Activated T-cell treated with anti-CD3 and anti-CD28 coated beads, Interleukin-2, amount 50 U/mL, for 24 hours (primary cell): ENCODE measurements around the gene ANKHD1.

Experiments used
- DNase-seq: peaks from one replicate; pipeline ENCODE4 v3.0.0-alpha.2; 2020
- H3K27ac Mint-ChIP-seq: 2 replicates; pipeline ENCODE4 v1.8.0; 2020; ENCODE audit warnings: mild to moderate bottlenecking, mixed read lengths
- H3K27me3 Mint-ChIP-seq: 2 replicates; pipeline ENCODE4 v1.8.0; 2020; ENCODE audit warnings: mixed read lengths
- H3K36me3 Mint-ChIP-seq: 2 replicates; pipeline ENCODE4 v1.8.0; 2020; ENCODE audit warnings: low read depth, mixed read lengths
- H3K4me1 Mint-ChIP-seq: 2 replicates; pipeline ENCODE4 v1.8.0; 2020; ENCODE audit warnings: low read depth, mixed read lengths
- H3K4me3 Mint-ChIP-seq: 2 replicates; pipeline ENCODE4 v1.8.0; 2020; ENCODE audit warnings: mild to moderate bottlenecking, moderate library complexity, mixed read lengths
- H3K9me3 Mint-ChIP-seq: 2 replicates; pipeline ENCODE4 v1.8.0; 2020; ENCODE audit warnings: mixed read lengths

The ANKHD1 gene

GRCh38 chr5:140364472-140364765 lies 37.2 kb upstream of the ANKHD1 start:
- no peak for DNase-seq
- no peaks in the 10 kb centered on the region for H3K9me3 Mint-ChIP-seq
- no peak overlapping the region for H3K27ac Mint-ChIP-seq
- peaks cover 9% of the 10 kb centered on the region for H3K4me1 Mint-ChIP-seq
- no peaks in the 10 kb centered on the region for H3K36me3 Mint-ChIP-seq
- no peak overlapping the region for H3K4me3 Mint-ChIP-seq
- no peaks in the 10 kb centered on the region for H3K27me3 Mint-ChIP-seq

GRCh38 chr5:140365282-140365681 lies 36.4 kb upstream of the ANKHD1 start:
- no peaks in the 10 kb centered on the region for H3K9me3 Mint-ChIP-seq
- H3K36me3 Mint-ChIP-seq = no peaks in the 10 kb centered on the region
- H3K27ac Mint-ChIP-seq = no peak overlapping the region
- no peak overlapping the region for H3K4me3 Mint-ChIP-seq
- peaks cover 9% of the 10 kb centered on the region for H3K4me1 Mint-ChIP-seq
- DNase-seq = no peak
- H3K27me3 Mint-ChIP-seq = no peaks in the 10 kb centered on the region

GRCh38 chr5:140365941-140366340 lies 35.7 kb upstream of the ANKHD1 start:
- Mint-ChIP-seq H3K36me3 (no peaks in the 10 kb centered on the region), H3K27me3 (no peaks in the 10 kb centered on the region), H3K4me1 (peaks cover 9% of the 10 kb centered on the region), H3K4me3 (no peak overlapping the region), H3K9me3 (no peaks in the 10 kb centered on the region), H3K27ac (no peak overlapping the region)
- no peak for DNase-seq

- Mint-ChIP-seq H3K4me3 (no peak overlapping the region), H3K27me3 (no peaks in the 10 kb centered on the region), H3K36me3 (no peaks in the 10 kb centered on the region), H3K9me3 (no peaks in the 10 kb centered on the region), H3K4me1 (peaks cover 9% of the 10 kb centered on the region), H3K27ac (no peak overlapping the region)
- DNase-seq = no peak
Measured at GRCh38 chr5:140366589-140367255, 34.9 kb upstream of the ANKHD1 start.

GRCh38 chr5:140367256-140368013 lies 34.2 kb upstream of the ANKHD1 start:
- H3K9me3 Mint-ChIP-seq = no peaks in the 10 kb centered on the region
- no peak overlapping the region for H3K4me3 Mint-ChIP-seq
- H3K27me3 Mint-ChIP-seq = no peaks in the 10 kb centered on the region
- peaks cover 9% of the 10 kb centered on the region for H3K4me1 Mint-ChIP-seq
- H3K36me3 Mint-ChIP-seq = no peaks in the 10 kb centered on the region
- H3K27ac Mint-ChIP-seq = no peak overlapping the region
- DNase-seq = no peak

GRCh38 chr5:140371356-140372151 lies 30.1 kb upstream of the ANKHD1 start:
- Mint-ChIP-seq H3K27me3 (no peaks in the 10 kb centered on the region), H3K36me3 (no peaks in the 10 kb centered on the region), H3K4me1 (peaks cover 4% of the 10 kb centered on the region), H3K4me3 (no peak overlapping the region), H3K9me3 (no peaks in the 10 kb centered on the region), H3K27ac (no peak overlapping the region)
- no peak for DNase-seq

- no peaks in the 10 kb centered on the region for H3K4me1 Mint-ChIP-seq
- no peaks in the 10 kb centered on the region for H3K9me3 Mint-ChIP-seq
- no peak overlapping the region for H3K4me3 Mint-ChIP-seq
- H3K27ac Mint-ChIP-seq = no peak overlapping the region
- no peaks in the 10 kb centered on the region for H3K27me3 Mint-ChIP-seq
- no peaks in the 10 kb centered on the region for H3K36me3 Mint-ChIP-seq
- DNase-seq = peak; percentile 60
Measured at GRCh38 chr5:140372971-140373487, 28.6 kb upstream of the ANKHD1 start.

GRCh38 chr5:140381351-140381750 lies 20.3 kb upstream of the ANKHD1 start:
- Mint-ChIP-seq H3K27me3 (no peaks in the 10 kb centered on the region), H3K4me1 (peaks cover 14% of the 10 kb centered on the region), H3K27ac (no peak overlapping the region), H3K36me3 (no peaks in the 10 kb centered on the region), H3K9me3 (no peaks in the 10 kb centered on the region), H3K4me3 (no peak overlapping the region)
- no peak for DNase-seq

GRCh38 chr5:140381972-140382371 lies 19.7 kb upstream of the ANKHD1 start:
- peak overlapping the region; percentile 26 for H3K27ac Mint-ChIP-seq
- no peaks in the 10 kb centered on the region for H3K36me3 Mint-ChIP-seq
- no peak overlapping the region for H3K4me3 Mint-ChIP-seq
- peaks cover 14% of the 10 kb centered on the region for H3K4me1 Mint-ChIP-seq
- H3K27me3 Mint-ChIP-seq = no peaks in the 10 kb centered on the region
- H3K9me3 Mint-ChIP-seq = no peaks in the 10 kb centered on the region
- DNase-seq = no peak

- DNase-seq = no peak
- H3K27me3 Mint-ChIP-seq = no peaks in the 10 kb centered on the region
- peaks cover 14% of the 10 kb centered on the region for H3K4me1 Mint-ChIP-seq
- no peaks in the 10 kb centered on the region for H3K9me3 Mint-ChIP-seq
- H3K27ac Mint-ChIP-seq = no peak overlapping the region
- H3K4me3 Mint-ChIP-seq = no peak overlapping the region
- H3K36me3 Mint-ChIP-seq = no peaks in the 10 kb centered on the region
Measured at GRCh38 chr5:140382866-140383265, 18.8 kb upstream of the ANKHD1 start.

- Mint-ChIP-seq H3K4me1 (peaks cover 14% of the 10 kb centered on the region), H3K4me3 (no peak overlapping the region), H3K9me3 (no peaks in the 10 kb centered on the region), H3K27me3 (no peaks in the 10 kb centered on the region), H3K36me3 (no peaks in the 10 kb centered on the region), H3K27ac (no peak overlapping the region)
- DNase-seq = no peak
Measured at GRCh38 chr5:140383300-140383699, 18.3 kb upstream of the ANKHD1 start.

- H3K4me1 Mint-ChIP-seq = peaks cover 3% of the 10 kb centered on the region
- no peak overlapping the region for H3K4me3 Mint-ChIP-seq
- no peak for DNase-seq
- H3K36me3 Mint-ChIP-seq = peaks cover 2% of the 10 kb centered on the region
- H3K27ac Mint-ChIP-seq = no peak overlapping the region
- H3K27me3 Mint-ChIP-seq = no peaks in the 10 kb centered on the region
- no peaks in the 10 kb centered on the region for H3K9me3 Mint-ChIP-seq
Measured at GRCh38 chr5:140388052-140388451, 13.6 kb upstream of the ANKHD1 start.

GRCh38 chr5:140391312-140391711 lies 10.3 kb upstream of the ANKHD1 start:
- no peak for DNase-seq
- no peaks in the 10 kb centered on the region for H3K9me3 Mint-ChIP-seq
- no peak overlapping the region for H3K27ac Mint-ChIP-seq
- no peaks in the 10 kb centered on the region for H3K27me3 Mint-ChIP-seq
- peaks cover 2% of the 10 kb centered on the region for H3K36me3 Mint-ChIP-seq
- H3K4me1 Mint-ChIP-seq = no peaks in the 10 kb centered on the region
- no peak overlapping the region for H3K4me3 Mint-ChIP-seq

GRCh38 chr5:140391732-140392131 lies 9.9 kb upstream of the ANKHD1 start:
- Mint-ChIP-seq H3K36me3 (peaks cover 2% of the 10 kb centered on the region), H3K27me3 (no peaks in the 10 kb centered on the region), H3K27ac (no peak overlapping the region), H3K4me1 (no peaks in the 10 kb centered on the region), H3K4me3 (no peak overlapping the region), H3K9me3 (no peaks in the 10 kb centered on the region)
- no peak for DNase-seq

- no peak for DNase-seq
- H3K27ac Mint-ChIP-seq = no peak overlapping the region
- H3K9me3 Mint-ChIP-seq = no peaks in the 10 kb centered on the region
- H3K27me3 Mint-ChIP-seq = no peaks in the 10 kb centered on the region
- peaks cover 1% of the 10 kb centered on the region for H3K4me1 Mint-ChIP-seq
- peaks cover 2% of the 10 kb centered on the region for H3K36me3 Mint-ChIP-seq
- no peak overlapping the region for H3K4me3 Mint-ChIP-seq
Measured at GRCh38 chr5:140393738-140394137, 7.9 kb upstream of the ANKHD1 start.
